Muscle layer of colon (tissue), 2 donors: ENCODE measurements around the gene ARPC5.

ENCODE experiments used
- H3K27ac ChIP-seq: one replicate; pipeline ENCODE4 v1.7.0; 2013; ENCODE audit warnings: low read depth, mild to moderate bottlenecking, low read length, moderate library complexity
- H3K27me3 ChIP-seq, 2 donors: one replicate each; pipeline ENCODE4 v1.7.0; 2013; ENCODE audit warnings: low read length in 2 of 2, mild to moderate bottlenecking in 2 of 2; ENCODE audit not compliant: insufficient read depth in 2 of 2, control insufficient read depth in 1 of 2
- H3K36me3 ChIP-seq: one replicate; pipeline ENCODE4 v1.7.0; 2013; ENCODE audit warnings: mild to moderate bottlenecking, low read length; ENCODE audit not compliant: insufficient read depth
- H3K4me1 ChIP-seq: one replicate; pipeline ENCODE4 v1.7.0; 2013; ENCODE audit warnings: mild to moderate bottlenecking, low read length; ENCODE audit not compliant: insufficient read depth
- H3K4me3 ChIP-seq, 2 donors: one replicate each; pipeline ENCODE4 v1.7.0; 2013; ENCODE audit warnings: low read length in 2 of 2, low read depth in 1 of 2, mild to moderate bottlenecking in 1 of 2, moderate library complexity in 1 of 2
- H3K9ac ChIP-seq: one replicate; pipeline ENCODE4 v1.7.0; 2013; ENCODE audit warnings: low read length
- H3K9me3 ChIP-seq: one replicate; pipeline ENCODE4 v1.7.0; 2013; ENCODE audit warnings: mild to moderate bottlenecking, low read length
- donor health status: abdominal sarcoma.
- donor health status: Adenocarcinoma of cecum.

ARPC5 gene

DNA sequence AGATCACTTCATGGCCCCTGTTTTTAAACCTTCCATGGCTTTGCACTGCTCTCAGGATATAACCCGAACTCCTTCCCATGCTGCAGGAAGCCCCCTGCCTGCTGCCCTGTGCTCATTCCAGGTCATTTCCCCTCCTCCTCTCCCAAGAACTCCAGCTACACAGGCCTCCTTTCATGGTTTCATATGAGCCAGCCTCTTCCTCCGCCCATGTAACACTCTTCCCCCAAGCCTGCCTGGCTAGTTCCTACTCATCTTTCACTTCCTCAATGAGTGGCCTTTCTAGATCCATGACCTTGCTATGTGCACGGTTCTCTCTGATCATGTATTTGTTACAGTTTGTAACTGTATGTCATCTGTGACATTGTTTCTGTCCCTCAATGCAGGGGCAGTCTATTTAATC lies 42.2 kb downstream of the ARPC5 start:
- Histone ChIP-seq H3K4me1 (peaks cover 19% of the 10 kb centered on the region), H3K27me3 (no peaks in the 10 kb centered on the region), H3K36me3 (no peaks in the 10 kb centered on the region), H3K9ac (no peak overlapping the region), H3K9me3 (no peaks in the 10 kb centered on the region), H3K4me3 (no peak overlapping the region), H3K27ac (no peak overlapping the region)

DNA sequence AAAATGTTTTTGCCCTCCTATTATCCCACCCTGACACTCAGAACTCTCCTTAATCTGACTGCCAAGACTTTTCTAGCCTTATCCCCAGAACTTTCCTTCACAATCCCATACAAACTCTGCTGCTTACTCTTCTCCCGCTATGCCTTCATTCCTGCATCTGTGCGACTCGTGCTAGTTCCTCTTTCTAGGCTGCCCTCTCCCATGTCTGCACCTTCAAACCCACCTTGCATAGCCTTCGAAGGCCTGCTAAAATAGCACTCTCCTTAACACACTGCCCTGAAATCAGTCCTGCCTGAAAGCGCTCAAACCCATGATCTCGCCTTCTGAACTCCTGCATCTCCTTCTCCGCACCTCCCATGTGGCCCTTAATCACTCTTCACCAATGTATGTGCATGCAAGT lies 42.9 kb downstream of the ARPC5 start:
- peaks cover 13% of the 10 kb centered on the region for H3K4me1 ChIP-seq
- no peak overlapping the region for H3K4me3 ChIP-seq
- no peaks in the 10 kb centered on the region for H3K36me3 ChIP-seq
- no peak overlapping the region for H3K27ac ChIP-seq
- H3K9ac ChIP-seq = no peak overlapping the region
- no peaks in the 10 kb centered on the region for H3K27me3 ChIP-seq
- H3K9me3 ChIP-seq = no peaks in the 10 kb centered on the region

DNA sequence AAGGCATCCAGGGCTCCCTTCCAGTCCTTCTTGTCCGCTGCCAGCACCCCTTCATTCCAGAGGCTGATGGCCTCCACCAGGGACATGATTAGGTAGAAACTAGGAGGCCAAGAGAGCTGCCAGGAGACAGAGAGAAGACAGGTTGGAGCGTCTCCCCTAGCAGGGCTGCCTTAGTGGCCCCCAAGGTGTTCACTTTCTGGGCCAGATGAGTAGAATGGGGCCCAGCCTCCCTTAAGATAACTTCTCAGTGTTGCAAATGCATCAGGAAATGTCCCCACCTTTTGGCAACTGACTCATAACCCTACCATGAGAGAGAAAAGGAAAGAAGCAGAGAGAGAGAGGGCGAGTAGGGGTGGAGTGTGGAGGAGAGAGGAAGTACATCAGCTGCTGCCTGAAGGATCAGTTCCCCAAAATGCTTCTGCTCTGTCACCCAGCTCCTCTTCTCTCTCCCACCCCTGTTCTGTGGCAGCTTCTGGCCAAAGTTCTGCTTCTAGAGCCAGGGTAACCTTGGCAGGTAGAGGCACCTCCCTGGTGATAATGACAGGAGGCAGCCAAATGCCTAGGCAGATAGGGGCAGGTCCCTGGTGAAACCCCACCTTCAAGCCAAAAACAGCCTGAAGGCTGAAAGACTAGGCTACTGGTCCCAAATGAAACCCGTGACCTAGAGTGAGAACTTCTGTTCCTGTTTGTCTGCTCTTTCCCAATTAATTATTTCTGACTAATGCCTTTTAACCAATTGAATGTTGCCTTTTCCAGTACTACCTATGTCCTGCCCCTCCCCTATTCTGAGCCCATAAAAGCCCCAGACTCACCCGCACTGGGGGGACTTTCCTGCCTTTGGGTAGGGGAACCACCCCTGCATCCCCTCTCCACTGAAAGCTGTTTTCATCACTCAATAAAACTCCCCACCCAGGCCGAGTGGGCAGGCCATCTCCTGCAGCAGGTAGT lies 45.1 kb downstream of the ARPC5 start, which contains the start of gene NCF2:
TSS of gene NCF2 (minus strand) at position 216 of the 948 bp plus-strand sequence. CDS start at position 86, 130 bp downstream.
- Histone ChIP-seq H3K4me1 (no peaks in the 10 kb centered on the region), H3K36me3 (no peaks in the 10 kb centered on the region), H3K9ac (no peak within 1 kb of the TSS), H3K27ac (peak within 1 kb of the TSS; percentile 50), H3K4me3 (no peak within 1 kb of the TSS), H3K9me3 (no peaks in the 10 kb centered on the region), H3K27me3 (no peaks in the 10 kb centered on the region)

GRCh38 chr1:183589874-183590243 lies 45.7 kb downstream of the ARPC5 start:
- Histone ChIP-seq H3K4me1 (peaks cover 3% of the 10 kb centered on the region), H3K27ac (peak overlapping the region; percentile 50), H3K4me3 (no peak overlapping the region), H3K9ac (no peak overlapping the region), H3K9me3 (no peaks in the 10 kb centered on the region), H3K36me3 (no peaks in the 10 kb centered on the region), H3K27me3 (no peaks in the 10 kb centered on the region)

- Histone ChIP-seq H3K4me3 (no peak overlapping the region), H3K9me3 (no peaks in the 10 kb centered on the region), H3K36me3 (no peaks in the 10 kb centered on the region), H3K4me1 (peaks cover 4% of the 10 kb centered on the region), H3K9ac (no peak overlapping the region), H3K27me3 (no peaks in the 10 kb centered on the region), H3K27ac (peak overlapping the region; percentile 50)
Measured at GRCh38 chr1:183589384-183589783, 46.2 kb downstream of the ARPC5 start.

DNA sequence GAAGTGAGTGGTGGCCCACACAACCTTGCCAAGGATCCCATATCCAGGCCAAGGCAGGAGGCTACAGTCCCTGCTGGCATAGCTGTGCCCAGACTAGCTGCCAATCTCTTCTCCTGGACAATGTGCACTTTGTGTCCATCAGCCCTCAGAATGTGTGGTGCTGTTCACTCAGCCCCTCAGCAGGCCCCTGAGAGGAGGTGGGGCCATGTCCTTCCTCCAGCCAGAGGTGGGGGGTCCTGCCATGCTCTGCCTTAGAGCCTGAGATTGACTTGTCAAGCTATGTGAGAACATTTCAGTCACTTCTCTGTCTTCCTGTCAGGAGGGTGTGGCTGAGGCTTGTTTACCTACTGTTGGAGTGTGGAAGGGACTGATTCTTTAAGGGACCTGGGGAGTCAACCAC lies 46.8 kb downstream of the ARPC5 start:
- Histone ChIP-seq H3K4me1 (peaks cover 4% of the 10 kb centered on the region), H3K27ac (no peak overlapping the region), H3K9ac (no peak overlapping the region), H3K9me3 (no peaks in the 10 kb centered on the region), H3K4me3 (no peak overlapping the region), H3K27me3 (no peaks in the 10 kb centered on the region), H3K36me3 (no peaks in the 10 kb centered on the region)

GRCh38 chr1:183586926-183587325 lies 48.7 kb downstream of the ARPC5 start:
- Histone ChIP-seq H3K27ac (no peak overlapping the region), H3K36me3 (no peaks in the 10 kb centered on the region), H3K4me3 (no peak overlapping the region), H3K9ac (no peak overlapping the region), H3K27me3 (no peaks in the 10 kb centered on the region), H3K4me1 (peaks cover 4% of the 10 kb centered on the region), H3K9me3 (no peaks in the 10 kb centered on the region)

DNA sequence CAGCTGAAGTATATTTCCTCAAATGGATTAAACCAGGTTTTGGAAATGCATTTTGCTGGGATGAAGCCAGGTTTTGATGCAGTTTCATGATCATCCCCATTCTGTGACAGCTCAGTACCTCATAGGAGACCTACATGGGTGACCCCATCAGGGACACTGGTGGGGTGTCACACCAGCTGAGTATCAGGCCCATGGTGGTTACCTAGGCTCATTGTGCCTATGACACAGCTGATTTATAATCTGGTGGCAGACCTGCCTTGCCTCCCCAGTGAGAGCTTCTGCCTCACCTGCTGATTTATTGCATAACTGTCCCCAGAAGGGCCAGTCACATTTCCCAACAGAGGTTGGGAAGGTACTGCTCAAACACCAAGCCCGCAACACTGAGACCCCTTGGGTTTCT lies 49.1 kb downstream of the ARPC5 start:
- Histone ChIP-seq H3K36me3 (no peaks in the 10 kb centered on the region), H3K27ac (no peak overlapping the region), H3K27me3 (no peaks in the 10 kb centered on the region), H3K4me1 (peaks cover 4% of the 10 kb centered on the region), H3K9me3 (no peaks in the 10 kb centered on the region), H3K9ac (no peak overlapping the region), H3K4me3 (no peak overlapping the region)

DNA sequence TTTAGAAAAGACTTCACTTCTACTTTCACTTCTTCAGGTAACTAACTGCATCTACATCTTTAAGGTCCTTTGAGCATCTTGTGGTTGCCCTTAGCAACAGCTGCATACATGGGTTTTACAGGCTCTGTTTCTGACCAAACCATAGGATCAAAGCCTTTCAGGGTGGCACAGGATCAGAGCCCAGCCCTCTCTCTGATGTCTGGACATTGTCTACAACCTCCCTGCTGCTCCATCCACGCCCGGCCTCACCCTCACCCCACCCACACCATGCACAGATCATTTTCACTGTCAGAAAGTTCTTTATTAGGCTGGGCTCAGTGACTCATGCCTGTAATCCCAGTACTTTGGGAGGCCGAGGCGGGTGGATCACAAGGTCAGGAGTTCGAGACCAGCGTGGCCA lies 50.5 kb downstream of the ARPC5 start:
- H3K9me3 ChIP-seq = no peaks in the 10 kb centered on the region
- peaks cover 4% of the 10 kb centered on the region for H3K4me1 ChIP-seq
- H3K9ac ChIP-seq = no peak overlapping the region
- H3K27ac ChIP-seq = no peak overlapping the region
- H3K27me3 ChIP-seq = no peaks in the 10 kb centered on the region
- H3K36me3 ChIP-seq = no peaks in the 10 kb centered on the region
- H3K4me3 ChIP-seq = no peak overlapping the region

GRCh38 chr1:183584147-183584546 lies 51.4 kb downstream of the ARPC5 start:
- Histone ChIP-seq H3K9me3 (no peaks in the 10 kb centered on the region), H3K4me1 (peaks cover 4% of the 10 kb centered on the region), H3K36me3 (no peaks in the 10 kb centered on the region), H3K9ac (no peak overlapping the region), H3K27ac (no peak overlapping the region), H3K4me3 (no peak overlapping the region), H3K27me3 (no peaks in the 10 kb centered on the region)

DNA sequence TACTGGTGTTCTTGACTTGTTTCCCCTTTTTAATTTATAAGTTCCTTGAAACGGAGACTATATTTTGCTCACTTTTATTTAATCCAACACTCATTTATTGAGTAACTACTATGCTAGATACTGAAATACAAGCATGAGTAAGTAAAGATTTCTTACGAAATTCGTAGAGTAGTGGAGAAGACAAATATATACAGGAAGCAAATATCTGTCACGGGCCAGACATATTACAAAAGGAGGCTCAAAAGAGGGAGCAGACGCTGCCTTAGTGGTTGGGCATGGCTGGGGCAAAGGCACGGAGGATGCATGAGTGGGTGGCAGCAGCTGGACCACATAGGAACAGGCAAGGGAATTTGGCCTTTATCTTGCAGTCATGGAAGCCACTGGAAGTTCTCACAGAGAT lies 52.1 kb downstream of the ARPC5 start:
- H3K27me3 ChIP-seq = no peaks in the 10 kb centered on the region
- H3K9ac ChIP-seq = no peak overlapping the region
- no peaks in the 10 kb centered on the region for H3K9me3 ChIP-seq
- H3K4me3 ChIP-seq = no peak overlapping the region
- no peak overlapping the region for H3K27ac ChIP-seq
- H3K36me3 ChIP-seq = no peaks in the 10 kb centered on the region
- H3K4me1 ChIP-seq = peaks cover 4% of the 10 kb centered on the region
